Mesendoderm (in vitro differentiated cells): ENCODE data around the gene FANCC.
A peak's percentile ranks its signal among the peaks of the same experiment; 100 is the strongest.

Experiments
- DNase-seq: peaks from one replicate; pipeline ENCODE4 v3.0.0; 2013
- H2AK5ac ChIP-seq: 2 replicates; pipeline ENCODE4 v1.6.1; 2013; ENCODE audit warnings: low read length, inconsistent platforms
- H2BK120ac ChIP-seq: 2 replicates; pipeline ENCODE4 v1.6.1; 2013; ENCODE audit warnings: low read depth, mild to moderate bottlenecking, low read length, moderate library complexity, mixed read lengths
- H2BK15ac ChIP-seq: replicated peaks from 2 replicates; pipeline ENCODE4 v1.6.1; 2013; ENCODE audit warnings: low read depth, mild to moderate bottlenecking, moderate library complexity
- H2BK5ac ChIP-seq: 2 replicates; pipeline ENCODE4 v1.6.1; 2013; ENCODE audit warnings: low read length, inconsistent platforms
- H3K18ac ChIP-seq: 2 replicates; pipeline ENCODE4 v1.6.1; 2013; ENCODE audit warnings: mild to moderate bottlenecking, low read length, mixed read lengths
- H3K23ac ChIP-seq: one replicate; pipeline ENCODE4 v1.6.1; 2013; ENCODE audit warnings: low read length
- H3K27ac ChIP-seq: 2 replicates; pipeline ENCODE4 v1.5.1; 2013; ENCODE audit warnings: low read depth, mild to moderate bottlenecking, inconsistent platforms, low read length, moderate library complexity
- H3K27me3 ChIP-seq: 2 replicates; pipeline ENCODE4 v1.6.1; 2013; ENCODE audit warnings: low read length, control low read depth, mild to moderate bottlenecking, inconsistent platforms; ENCODE audit not compliant: insufficient read depth, poor library complexity
- H3K36me3 ChIP-seq: 2 replicates; pipeline ENCODE4 v1.6.1; 2013; ENCODE audit warnings: low read length, inconsistent platforms; ENCODE audit not compliant: control insufficient read depth, insufficient read depth
- H3K4ac ChIP-seq: one replicate; pipeline ENCODE4 v1.6.1; 2013; ENCODE audit warnings: low read depth, mild to moderate bottlenecking, low read length, moderate library complexity
- H3K4me1 ChIP-seq: 2 replicates; pipeline ENCODE4 v1.6.1; 2013; ENCODE audit warnings: low read depth, low read length, inconsistent platforms; ENCODE audit not compliant: control insufficient read depth
- H3K4me2 ChIP-seq: 2 replicates; pipeline ENCODE4 v1.6.1; 2013; ENCODE audit warnings: low read length
- H3K4me3 ChIP-seq: 2 replicates; pipeline ENCODE4 v1.5.1; 2013; ENCODE audit warnings: mild to moderate bottlenecking, low read length
- H3K56ac ChIP-seq: one replicate; pipeline ENCODE4 v1.6.1; 2013; ENCODE audit warnings: low read length
- H3K79me1 ChIP-seq: 2 replicates; pipeline ENCODE4 v1.6.1; 2013; ENCODE audit warnings: low read length, inconsistent platforms
- H3K79me2 ChIP-seq: 2 replicates; pipeline ENCODE4 v1.6.1; 2013; ENCODE audit warnings: mild to moderate bottlenecking, low read length; ENCODE audit not compliant: control insufficient read depth, insufficient read depth
- H3K9ac ChIP-seq: 2 replicates; pipeline ENCODE4 v1.6.1; 2013; ENCODE audit warnings: low read length, inconsistent platforms
- H4K5ac ChIP-seq: one replicate; pipeline ENCODE4 v1.6.1; 2013; ENCODE audit warnings: low read length
- H4K8ac ChIP-seq: one replicate; pipeline ENCODE4 v1.6.1; 2013; ENCODE audit warnings: low read depth, mild to moderate bottlenecking, control low read depth, low read length, moderate library complexity
- WGBS: extraction: QIAGEN DNeasy Blood & Tissue Kit; methylation state at CpG from one replicate; pipeline ENCODE4 v1.1.7; 2013; ENCODE audit warnings: low lambda C conversion rate, missing lambda C conversion rate; ENCODE audit not compliant: insufficient coverage; ENCODE audit errors: extremely low coverage; 5-methylcytosine and 5-hydroxymethylcytosine counted together

The FANCC gene

GRCh38 chr9:95130484-95130883 lies 187.0 kb downstream of the FANCC start:
- H2BK15ac ChIP-seq: no peak overlapping the region
- no peaks in the 10 kb centered on the region for H3K79me2 ChIP-seq
- H3K9ac ChIP-seq: no peak overlapping the region
- DNase-seq: peak; percentile 17
- WGBS: no CpG with 5 or more reads among the region's 5 CpGs
- H2BK120ac ChIP-seq: no peak overlapping the region
- H2AK5ac ChIP-seq: no peak overlapping the region
- no peak overlapping the region for H3K18ac ChIP-seq
- no peak overlapping the region for H3K4me3 ChIP-seq
- no peak overlapping the region for H2BK5ac ChIP-seq
- no peak overlapping the region for H4K8ac ChIP-seq
- H3K4me1 ChIP-seq: peaks cover 2% of the 10 kb centered on the region
- H3K27me3 ChIP-seq: no peaks in the 10 kb centered on the region
- H3K27ac ChIP-seq: no peak overlapping the region
- H3K36me3 ChIP-seq: no peaks in the 10 kb centered on the region
- H3K56ac ChIP-seq: no peak overlapping the region
- H4K5ac ChIP-seq: no peak overlapping the region
- H3K23ac ChIP-seq: no peak overlapping the region
- no peak overlapping the region for H3K4me2 ChIP-seq
- H3K4ac ChIP-seq: no peak overlapping the region
- no peaks in the 10 kb centered on the region for H3K79me1 ChIP-seq

- no peaks in the 10 kb centered on the region for H3K79me2 ChIP-seq
- no peak overlapping the region for H4K5ac ChIP-seq
- peaks cover 2% of the 10 kb centered on the region for H3K4me1 ChIP-seq
- no peak overlapping the region for H3K18ac ChIP-seq
- H4K8ac ChIP-seq: no peak overlapping the region
- no peaks in the 10 kb centered on the region for H3K36me3 ChIP-seq
- no peak overlapping the region for H3K4me3 ChIP-seq
- H3K79me1 ChIP-seq: no peaks in the 10 kb centered on the region
- H2AK5ac ChIP-seq: no peak overlapping the region
- H3K4ac ChIP-seq: no peak overlapping the region
- whole genome bisulfite sequencing: no CpG with 5 or more reads among the region's 8 CpGs
- no peak overlapping the region for H3K27ac ChIP-seq
- no peaks in the 10 kb centered on the region for H3K27me3 ChIP-seq
- no peak overlapping the region for H2BK15ac ChIP-seq
- no peak overlapping the region for H3K56ac ChIP-seq
- H3K4me2 ChIP-seq: no peak overlapping the region
- peak; percentile 61 for DNase-seq
- no peak overlapping the region for H3K23ac ChIP-seq
- H2BK120ac ChIP-seq: peak overlapping the region; percentile 7
- H2BK5ac ChIP-seq: no peak overlapping the region
- H3K9ac ChIP-seq: no peak overlapping the region
Measured at GRCh38 chr9:95129476-95130291, 187.8 kb downstream of the FANCC start.

- Histone ChIP-seq H3K27me3 (no peaks in the 10 kb centered on the region), H2BK15ac (no peak overlapping the region), H2AK5ac (no peak overlapping the region), H3K18ac (no peak overlapping the region), H4K5ac (no peak overlapping the region), H3K4me3 (no peak overlapping the region), H3K4ac (no peak overlapping the region), H2BK5ac (no peak overlapping the region), H3K27ac (no peak overlapping the region), H3K36me3 (no peaks in the 10 kb centered on the region), H3K9ac (no peak overlapping the region), H3K79me1 (no peaks in the 10 kb centered on the region), H3K4me1 (peaks cover 2% of the 10 kb centered on the region), H2BK120ac (no peak overlapping the region), H3K79me2 (no peaks in the 10 kb centered on the region), H3K23ac (no peak overlapping the region), H3K56ac (no peak overlapping the region), H3K4me2 (no peak overlapping the region), H4K8ac (no peak overlapping the region)
- DNase-seq: no peak
- no CpG with 5 or more reads among the region's 4 CpGs for WGBS
Measured at GRCh38 chr9:95128177-95128524, 189.4 kb downstream of the FANCC start.

GRCh38 chr9:95127249-95128176 lies 190.0 kb downstream of the FANCC start:
- Histone ChIP-seq H4K5ac (no peak overlapping the region), H3K79me1 (no peaks in the 10 kb centered on the region), H3K36me3 (no peaks in the 10 kb centered on the region), H3K4me2 (peak overlapping the region; percentile 58), H2BK5ac (no peak overlapping the region), H3K27me3 (no peaks in the 10 kb centered on the region), H3K9ac (no peak overlapping the region), H3K18ac (no peak overlapping the region), H3K4me3 (no peak overlapping the region), H3K79me2 (no peaks in the 10 kb centered on the region), H2BK15ac (no peak overlapping the region), H3K27ac (no peak overlapping the region), H4K8ac (no peak overlapping the region), H2AK5ac (no peak overlapping the region), H3K4ac (no peak overlapping the region), H3K56ac (no peak overlapping the region), H3K23ac (no peak overlapping the region), H2BK120ac (no peak overlapping the region), H3K4me1 (peaks cover 2% of the 10 kb centered on the region)
- no CpG with 5 or more reads among the region's 35 CpGs for WGBS
- DNase-seq: peak; percentile 89

- Histone ChIP-seq H3K4me1 (peaks cover 2% of the 10 kb centered on the region), H3K4me3 (no peak overlapping the region), H3K4ac (no peak overlapping the region), H3K56ac (no peak overlapping the region), H3K79me2 (no peaks in the 10 kb centered on the region), H2BK120ac (no peak overlapping the region), H3K9ac (no peak overlapping the region), H3K27ac (no peak overlapping the region), H3K27me3 (no peaks in the 10 kb centered on the region), H3K79me1 (no peaks in the 10 kb centered on the region), H2BK15ac (no peak overlapping the region), H4K5ac (no peak overlapping the region), H2AK5ac (no peak overlapping the region), H3K23ac (no peak overlapping the region), H3K36me3 (no peaks in the 10 kb centered on the region), H3K18ac (no peak overlapping the region), H4K8ac (no peak overlapping the region), H3K4me2 (no peak overlapping the region), H2BK5ac (no peak overlapping the region)
- DNase-seq: no peak
- WGBS: no CpG with 5 or more reads among the region's 9 CpGs
Measured at GRCh38 chr9:95126739-95127138, 190.8 kb downstream of the FANCC start.
